ENCODE data around the gene NDUFAF7.
"Not testable (repeated sequence)": the region's sequence is repeated elsewhere in the genome, so short reads cannot be mapped to it uniquely, and the experiment has no call there.

GRCh38 chr2:37195862-37196319 is 35.6 kb upstream of the NDUFAF7 start:
- TF ChIP-seq ZNF496 (CRISPR knock-in tag; IDR thresholded peaks at IDR 0.05; ENCODE audit: insufficient replicate concordance); ZNF281 (CRISPR knock-in tag; IDR thresholded peaks at IDR 0.05; ENCODE audit: borderline replicate concordance): not testable (repeated sequence)
